Uterus (tissue), 2 donors: ENCODE data around the gene PLA2G2D.

ENCODE experiments used
- CTCF ChIP-seq, 4 experiments: fragments of 200-600 bp in 2 of 4; fragments of 450-650 bp in 2 of 4; sonication (generic) in 2 of 4; IDR thresholded peaks; one replicate each; pipeline ENCODE4 v1.5.1; 2016 to 2019; ENCODE audit warnings: antibody characterized with exemption in 4 of 4, mild to moderate bottlenecking in 2 of 4, moderate library complexity in 1 of 4
- POLR2A ChIP-seq, 2 donors: fragments of 450-650 bp; IDR thresholded peaks; one replicate each; pipeline ENCODE4 v1.6.1; 2016; ENCODE audit warnings: antibody characterized with exemption in 2 of 2, mild to moderate bottlenecking in 1 of 2, moderate library complexity in 1 of 2

GRCh38 chr1:20099533-20099932, 19.8 kb downstream of the PLA2G2D start:
- no peak for TF ChIP-seq POLR2A (IDR thresholded peaks at IDR 0.05)
- TF ChIP-seq CTCF (IDR thresholded peaks at IDR 0.05), result no peak
